Measurements from ENCODE around the gene GGTLC1. TPM values are rescaled to one million over a fixed set of nuclear protein-coding genes. Genes with fewer than 3 reads are reported as not detected.
"Not testable (repeated sequence)": the region's sequence is repeated elsewhere in the genome, so short reads cannot be mapped to it uniquely, and the experiment has no call there.

Gene GGTLC1
- total RNA-seq, 6 experiments from 2014 or later, result not detected

- H3K27me3 ChIP-seq; H3K9me3 ChIP-seq; intact Hi-C loops (cut with DNase I); H3K4me3 ChIP-seq; ATAC-seq; H3K4me1 ChIP-seq; DNase-seq; H3K27ac ChIP-seq; H3K36me3 ChIP-seq: not testable (repeated sequence)
- WGBS (ENCODE audit: insufficient coverage, low coverage, low lambda C conversion rate, missing lambda C conversion rate), result 34% methylated on average over 4 of the region's 11 CpGs
These were observed 7.6 kb downstream of the GGTLC1 start for GRCh38 chr20:23981014-23981413.

DNA sequence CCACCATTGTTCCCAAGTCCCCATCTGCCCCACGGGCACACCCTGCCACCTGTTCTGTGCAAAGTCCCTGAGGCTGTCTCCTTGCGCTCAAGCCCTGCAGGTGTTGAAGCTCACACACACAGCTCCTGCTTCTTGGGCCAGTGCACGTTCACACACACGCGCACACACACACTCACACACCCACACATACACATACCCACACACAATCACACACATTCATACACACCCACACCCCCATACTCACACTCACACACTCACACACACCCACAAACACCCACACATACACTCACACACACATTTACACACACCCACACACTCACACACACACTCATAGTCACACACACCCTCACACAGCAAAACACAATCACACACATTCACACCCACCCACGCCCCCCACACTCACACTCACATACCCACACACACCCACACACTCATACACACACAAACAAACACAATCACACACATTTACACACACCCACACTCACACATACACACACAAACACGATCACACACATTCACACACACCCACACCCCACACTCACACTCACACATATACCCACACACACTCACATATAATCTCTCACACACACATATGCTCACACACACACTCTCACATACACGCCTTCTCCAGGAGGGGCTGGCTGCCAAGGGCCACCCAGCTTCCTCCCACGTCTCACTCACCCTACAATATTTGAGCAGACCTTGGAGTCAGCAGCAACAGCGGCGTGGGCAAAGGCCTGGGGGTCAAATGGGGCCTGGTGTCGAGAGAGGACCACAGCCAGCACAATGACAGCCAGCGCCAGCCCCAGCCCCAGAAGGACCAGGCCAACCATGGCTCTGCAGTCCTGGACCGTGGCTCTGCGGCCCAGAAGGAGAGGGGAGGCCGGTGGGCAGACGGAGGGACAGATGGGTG lies 8.4 kb downstream of the GGTLC1 start:
- 62% methylated on average over 9 of the region's 17 CpGs for WGBS (ENCODE audit: insufficient coverage, low coverage, low lambda C conversion rate, missing lambda C conversion rate)
- H3K36me3 ChIP-seq; intact Hi-C loops (cut with DNase I); ATAC-seq; H3K9me3 ChIP-seq; H3K27ac ChIP-seq; H3K4me1 ChIP-seq; H3K27me3 ChIP-seq; DNase-seq; H3K4me3 ChIP-seq: not testable (repeated sequence)

GRCh38 chr20:23979380-23979779 lies 9.2 kb downstream of the GGTLC1 start:
- H3K27me3 ChIP-seq; H3K27ac ChIP-seq; H3K9me3 ChIP-seq; H3K4me1 ChIP-seq; H3K36me3 ChIP-seq; ATAC-seq; intact Hi-C loops (cut with DNase I); H3K4me3 ChIP-seq; DNase-seq: not testable (repeated sequence)
- WGBS (ENCODE audit: insufficient coverage, low coverage, low lambda C conversion rate, missing lambda C conversion rate), result no CpG with 5 or more reads among the region's 6 CpGs

GRCh38 chr20:23978457-23978856 lies 10.1 kb downstream of the GGTLC1 start:
- WGBS (ENCODE audit: insufficient coverage, low coverage, low lambda C conversion rate, missing lambda C conversion rate), result 50% methylated on average over 1 of the region's 6 CpGs
- DNase-seq; H3K27ac ChIP-seq; H3K36me3 ChIP-seq; H3K4me1 ChIP-seq; H3K27me3 ChIP-seq; H3K9me3 ChIP-seq; ATAC-seq; H3K4me3 ChIP-seq; intact Hi-C loops (cut with DNase I): not testable (repeated sequence)

DNA sequence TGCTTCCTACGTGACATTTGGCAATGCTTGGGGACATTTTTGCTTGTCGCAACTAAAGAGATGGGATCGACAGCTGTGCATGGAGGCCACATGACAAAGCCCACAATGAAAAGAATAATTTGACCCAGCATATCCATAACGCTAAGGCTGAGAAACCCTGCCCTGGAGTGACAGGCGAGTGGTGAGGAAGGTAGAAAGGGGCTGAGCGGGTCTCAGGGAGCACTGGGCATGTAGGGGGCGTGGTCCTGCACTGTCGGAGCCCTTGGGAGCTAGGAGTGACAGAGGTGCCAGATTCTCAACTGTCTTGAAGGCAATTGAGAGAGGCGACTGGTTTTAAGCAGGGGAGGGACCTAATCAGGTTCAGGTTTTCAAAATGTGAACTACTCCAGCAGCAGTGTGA lies 13.6 kb downstream of the GGTLC1 start:
- Histone ChIP-seq H3K4me3 (no peak overlapping the region), H3K36me3 (no peaks in the 10 kb centered on the region), H3K27me3 (no peaks in the 10 kb centered on the region), H3K9me3 (no peaks in the 10 kb centered on the region), H3K4me1 (no peaks in the 10 kb centered on the region), H3K27ac (no peak overlapping the region)
- TF ChIP-seq CTCF (IDR thresholded peaks at IDR 0.05) (no peak), POLR2A (IDR thresholded peaks at IDR 0.05) (no peak)
- ATAC-seq, result no peak
- intact Hi-C loops (cut with DNase I), result no loop called here
- no peak for DNase-seq
- 54% methylated on average over 9 of the region's 9 CpGs for WGBS (ENCODE audit: insufficient coverage, low coverage, low lambda C conversion rate, missing lambda C conversion rate)

DNA sequence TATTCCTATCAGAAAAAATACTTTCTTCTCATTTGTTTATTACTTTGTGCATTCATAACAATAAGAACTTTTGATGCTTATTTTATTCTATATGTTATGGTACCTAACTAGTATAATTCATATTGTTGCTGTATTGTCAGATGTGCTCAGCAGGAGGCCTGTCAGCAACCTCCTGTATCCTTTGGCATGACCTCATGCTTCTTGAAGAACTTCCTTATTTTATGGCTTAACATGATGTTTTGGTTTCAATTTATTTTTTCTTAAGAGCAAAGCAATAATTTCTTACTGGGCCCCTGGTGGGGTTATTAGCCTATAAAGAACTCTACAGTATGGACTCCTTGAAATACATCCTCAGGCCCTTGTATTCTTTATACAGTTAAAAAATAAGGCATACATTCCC lies 17.3 kb downstream of the GGTLC1 start:
- Histone ChIP-seq H3K4me3 (no peak overlapping the region), H3K36me3 (no peaks in the 10 kb centered on the region), H3K4me1 (no peaks in the 10 kb centered on the region), H3K9me3 (no peaks in the 10 kb centered on the region), H3K27ac (no peak overlapping the region), H3K27me3 (no peaks in the 10 kb centered on the region)
- ATAC-seq (no peak), DNase-seq (no peak)
- TF ChIP-seq POLR2A (IDR thresholded peaks at IDR 0.05), result no peak
- TF ChIP-seq CTCF (IDR thresholded peaks at IDR 0.05), result no peak
- intact Hi-C loops (cut with DNase I), result no loop called here
